HEK293T (cell line): Measurements from ENCODE around the gene KRT24.

ENCODE experiments used
- BHLHE40 ChIP-seq: fragments of 450-650 bp; IDR thresholded peaks from 2 replicates; pipeline ENCODE4 v1.6.1; 2016; ENCODE audit warnings: mild to moderate bottlenecking, moderate library complexity, borderline replicate concordance
- FOXM1 ChIP-seq: fragments of 450-650 bp; IDR thresholded peaks from 2 replicates; pipeline ENCODE4 v1.6.1; 2017; ENCODE audit warnings: mild to moderate bottlenecking, borderline replicate concordance
- LEF1 ChIP-seq: fragments of 450-650 bp; IDR thresholded peaks from 2 replicates; pipeline ENCODE4 v1.6.1; 2017; ENCODE audit warnings: mild to moderate bottlenecking, borderline replicate concordance
- NFRKB ChIP-seq: fragments of 450-650 bp; IDR thresholded peaks from 2 replicates; pipeline ENCODE4 v1.6.1; 2016; ENCODE audit warnings: mild to moderate bottlenecking, moderate library complexity
- PKNOX1 ChIP-seq: fragments of 450-650 bp; IDR thresholded peaks from 2 replicates; pipeline ENCODE4 v1.6.1; 2016
- TARDBP ChIP-seq: fragments of 450-650 bp; IDR thresholded peaks from 2 replicates; pipeline ENCODE4 v1.6.1; 2016

- TF ChIP-seq TARDBP = no peak
- TF ChIP-seq BHLHE40 = no peak
- TF ChIP-seq NFRKB = no peak
- TF ChIP-seq LEF1 = no peak
- no peak for TF ChIP-seq PKNOX1
- no peak for TF ChIP-seq FOXM1
Measured at GRCh38 chr17:40750391-40750790, 46.8 kb upstream of the KRT24 start.
